Natural killer cell (primary cell): ENCODE measurements around the gene TUB. TPM values are rescaled to one million over a fixed set of nuclear protein-coding genes. Genes with fewer than 3 reads are reported as not detected.

Experiments
- ATAC-seq, 3 donors: fragments of 150-1000 bp in 2 of 3; fragments of 200-7000 bp in 1 of 3; cut with Tn5 transposase; 1 replicate in 1 of 3; 2 replicates in 2 of 3; pipeline ENCODE4 v1.10.0; 2021; ENCODE audit warnings: mild to moderate bottlenecking in 2 of 3, moderate library complexity in 2 of 3
- DNase-seq, 2 donors: peaks; one replicate each; pipeline versions ENCODE4 v3.0.0 to v3.0.0-alpha.2; 2013 to 2021; ENCODE audit warnings: mixed read lengths in 1 of 2
- H3K27ac ChIP-seq: one replicate; pipeline ENCODE4 v1.5.1; 2013; ENCODE audit warnings: mild to moderate bottlenecking, low read length
- H3K27me3 ChIP-seq: one replicate; pipeline ENCODE4 v1.6.1; 2013; ENCODE audit warnings: low read length; ENCODE audit not compliant: control insufficient read depth, insufficient read depth
- H3K36me3 ChIP-seq: one replicate; pipeline ENCODE4 v1.6.1; 2013; ENCODE audit warnings: low read length; ENCODE audit not compliant: control insufficient read depth, insufficient read depth
- H3K4me1 ChIP-seq: one replicate; pipeline ENCODE4 v1.6.1; 2013; ENCODE audit warnings: low read length; ENCODE audit not compliant: control insufficient read depth, insufficient read depth
- H3K4me3 ChIP-seq: one replicate; pipeline ENCODE4 v1.5.1; 2013; ENCODE audit warnings: low read length
- H3K9me3 ChIP-seq: one replicate; pipeline ENCODE4 v1.6.1; 2013; ENCODE audit warnings: low read length; ENCODE audit not compliant: control insufficient read depth, insufficient read depth
- H3K27ac Mint-ChIP-seq, 2 donors: one replicate each; pipeline ENCODE4 v1.8.0; 2022; ENCODE audit warnings: mild to moderate bottlenecking in 2 of 2, mixed read lengths in 2 of 2, moderate library complexity in 1 of 2
- H3K27me3 Mint-ChIP-seq, 2 donors: one replicate each; pipeline ENCODE4 v1.8.0; 2022; ENCODE audit warnings: low read depth in 2 of 2, mixed read lengths in 2 of 2
- H3K36me3 Mint-ChIP-seq: one replicate; pipeline ENCODE4 v1.8.0; 2022; ENCODE audit warnings: mixed read lengths
- H3K4me1 Mint-ChIP-seq, 2 donors: one replicate each; pipeline ENCODE4 v1.8.0; 2022; ENCODE audit warnings: mixed read lengths in 2 of 2
- H3K4me3 Mint-ChIP-seq: one replicate; pipeline ENCODE4 v1.8.0; 2022; ENCODE audit warnings: mild to moderate bottlenecking, moderate library complexity, mixed read lengths
- H3K9me3 Mint-ChIP-seq, 2 donors: one replicate each; pipeline ENCODE4 v1.8.0; 2022; ENCODE audit warnings: mixed read lengths in 2 of 2
- WGBS: methylation state at CpG from one replicate; pipeline ENCODE4 v1.1.7; 2013; ENCODE audit warnings: missing lambda C conversion rate; ENCODE audit not compliant: insufficient coverage; 5-methylcytosine and 5-hydroxymethylcytosine counted together
- intact Hi-C: fragments of 100-400 bp; cut with micrococcal nuclease; formaldehyde crosslinking; loops from one replicate; pipeline ENCODE4 v1.14.2; 2022
- total RNA-seq, 4 donors: library from RNA; stranded (reverse); fragments of 120-200 nt in 1 of 4; gene quantifications; one replicate each; pipeline versions ENCODE4 v1.2.3 to v1.2.4, GENCODE V29; 2013 to 2022
- TF ChIP-seq, protein P1 (sequence below): fragments of 200-600 bp; IDR thresholded peaks from one replicate; pipeline ENCODE4 v1.8.0; 2022; ENCODE audit warnings: antibody characterized with exemption

Gene TUB
- total RNA-seq, 3 donors from 2014 or later (not counting 1 experiment from before 2014, with no cell fraction given) = not detected

DNA sequence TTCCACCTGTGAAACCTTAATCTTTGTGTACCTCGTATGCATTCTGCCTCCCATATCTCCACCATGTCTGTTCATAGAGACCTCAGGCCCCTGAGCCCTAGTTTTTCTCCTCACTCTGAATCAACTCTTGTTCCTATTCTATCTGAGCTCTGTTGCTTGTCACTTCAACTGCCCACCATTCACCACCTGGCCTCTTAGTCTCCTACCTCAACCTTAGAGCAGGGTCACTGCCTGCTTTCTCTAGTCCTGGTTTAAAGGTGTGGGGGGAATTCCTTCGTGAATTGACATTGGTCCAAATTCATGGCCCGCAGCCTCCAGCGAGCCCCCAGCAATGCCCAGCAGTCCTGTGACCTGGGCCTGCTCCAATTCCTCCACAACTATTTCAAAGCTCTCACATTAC, 39.4 kb upstream of the TUB start:
- H3K4me3 ChIP-seq = no peak overlapping the region
- H3K4me1 Mint-ChIP-seq = no peaks in the 10 kb centered on the region
- H3K36me3 ChIP-seq = no peaks in the 10 kb centered on the region
- H3K27ac Mint-ChIP-seq = no peak overlapping the region
- no peaks in the 10 kb centered on the region for H3K9me3 ChIP-seq
- H3K36me3 Mint-ChIP-seq = no peaks in the 10 kb centered on the region
- whole genome bisulfite sequencing = 80% methylated on average over 4 of the region's 4 CpGs
- intact Hi-C loops = no loop called here
- H3K27ac ChIP-seq = no peak overlapping the region
- ATAC-seq (no peak), DNase-seq (no peak)
- no peaks in the 10 kb centered on the region for H3K4me1 ChIP-seq
- no peaks in the 10 kb centered on the region for H3K9me3 Mint-ChIP-seq
- H3K27me3 Mint-ChIP-seq = peaks cover 14 to 41% of the 10 kb centered on the region in 2 donors
- TF ChIP-seq, protein P1, sequence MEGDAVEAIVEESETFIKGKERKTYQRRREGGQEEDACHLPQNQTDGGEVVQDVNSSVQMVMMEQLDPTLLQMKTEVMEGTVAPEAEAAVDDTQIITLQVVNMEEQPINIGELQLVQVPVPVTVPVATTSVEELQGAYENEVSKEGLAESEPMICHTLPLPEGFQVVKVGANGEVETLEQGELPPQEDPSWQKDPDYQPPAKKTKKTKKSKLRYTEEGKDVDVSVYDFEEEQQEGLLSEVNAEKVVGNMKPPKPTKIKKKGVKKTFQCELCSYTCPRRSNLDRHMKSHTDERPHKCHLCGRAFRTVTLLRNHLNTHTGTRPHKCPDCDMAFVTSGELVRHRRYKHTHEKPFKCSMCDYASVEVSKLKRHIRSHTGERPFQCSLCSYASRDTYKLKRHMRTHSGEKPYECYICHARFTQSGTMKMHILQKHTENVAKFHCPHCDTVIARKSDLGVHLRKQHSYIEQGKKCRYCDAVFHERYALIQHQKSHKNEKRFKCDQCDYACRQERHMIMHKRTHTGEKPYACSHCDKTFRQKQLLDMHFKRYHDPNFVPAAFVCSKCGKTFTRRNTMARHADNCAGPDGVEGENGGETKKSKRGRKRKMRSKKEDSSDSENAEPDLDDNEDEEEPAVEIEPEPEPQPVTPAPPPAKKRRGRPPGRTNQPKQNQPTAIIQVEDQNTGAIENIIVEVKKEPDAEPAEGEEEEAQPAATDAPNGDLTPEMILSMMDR = no peak
- H3K4me3 Mint-ChIP-seq = no peak overlapping the region
- peaks cover 3% of the 10 kb centered on the region for H3K27me3 ChIP-seq

DNA sequence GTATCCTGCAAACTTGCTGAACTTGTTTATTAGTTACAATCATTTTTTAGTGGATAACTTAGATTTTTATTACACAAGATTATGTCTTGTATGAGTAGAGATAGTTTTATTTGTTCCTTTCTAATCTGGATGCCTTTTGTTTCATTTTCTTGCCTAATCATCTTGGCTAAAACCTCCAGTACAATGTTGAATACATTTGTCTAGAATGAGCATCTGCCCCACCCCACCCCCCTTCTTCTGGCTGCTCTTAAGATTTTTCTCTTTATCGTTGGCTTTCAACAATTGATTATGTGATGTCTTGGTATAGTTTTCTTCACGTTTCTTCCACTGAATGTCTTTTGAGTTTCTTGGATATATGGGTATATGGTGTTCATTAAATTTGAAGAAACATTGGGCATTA, 37.3 kb upstream of the TUB start:
- no peak for DNase-seq
- Mint-ChIP-seq H3K9me3 (no peaks in the 10 kb centered on the region), H3K27ac (no peak overlapping the region), H3K36me3 (no peaks in the 10 kb centered on the region), H3K4me1 (no peaks in the 10 kb centered on the region), H3K27me3 (peaks cover 17 to 41% of the 10 kb centered on the region in 2 donors), H3K4me3 (no peak overlapping the region)
- intact Hi-C loops = no loop called here
- WGBS = no CpG with 5 or more reads among the region's 2 CpGs
- no peaks in the 10 kb centered on the region for H3K4me1 ChIP-seq
- H3K27ac ChIP-seq = no peak overlapping the region
- ATAC-seq = no peak
- TF ChIP-seq, protein P1 = no peak
- no peaks in the 10 kb centered on the region for H3K36me3 ChIP-seq
- H3K4me3 ChIP-seq = no peak overlapping the region
- H3K9me3 ChIP-seq = no peaks in the 10 kb centered on the region
- H3K27me3 ChIP-seq = peaks cover 3% of the 10 kb centered on the region

DNA sequence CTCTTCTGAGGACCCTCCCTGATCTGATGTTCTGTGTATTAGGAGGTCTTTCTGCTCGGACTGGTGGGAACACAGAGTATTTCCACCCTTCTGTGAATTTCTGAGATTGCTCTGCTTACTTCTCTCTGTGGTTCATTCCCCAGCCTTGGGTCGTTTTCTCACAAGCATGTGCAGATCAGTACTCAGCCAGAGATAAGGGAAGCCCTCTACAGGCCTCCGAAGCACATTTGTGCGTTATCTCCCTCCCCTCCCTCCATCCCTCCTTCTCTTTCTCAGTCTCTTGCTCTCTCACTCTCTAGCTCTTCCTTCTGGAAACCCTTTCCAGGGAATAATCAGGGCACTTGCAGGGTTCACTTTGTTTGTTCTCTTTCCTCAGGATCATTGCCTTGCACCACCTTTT, 35.2 kb upstream of the TUB start:
- no peak overlapping the region for H3K27ac ChIP-seq
- Mint-ChIP-seq H3K27me3 (peaks cover 17 to 47% of the 10 kb centered on the region in 2 donors), H3K27ac (no peak overlapping the region), H3K9me3 (no peaks in the 10 kb centered on the region), H3K4me3 (no peak overlapping the region), H3K36me3 (no peaks in the 10 kb centered on the region), H3K4me1 (no peaks in the 10 kb centered on the region)
- TF ChIP-seq, protein P1 = no peak
- 65% methylated on average over 4 of the region's 4 CpGs for WGBS
- no peak for ATAC-seq
- no peak for DNase-seq
- intact Hi-C loops = no loop called here
- no peaks in the 10 kb centered on the region for H3K36me3 ChIP-seq
- H3K4me3 ChIP-seq = no peak overlapping the region
- no peaks in the 10 kb centered on the region for H3K4me1 ChIP-seq
- no peaks in the 10 kb centered on the region for H3K9me3 ChIP-seq
- peaks cover 3% of the 10 kb centered on the region for H3K27me3 ChIP-seq

DNA sequence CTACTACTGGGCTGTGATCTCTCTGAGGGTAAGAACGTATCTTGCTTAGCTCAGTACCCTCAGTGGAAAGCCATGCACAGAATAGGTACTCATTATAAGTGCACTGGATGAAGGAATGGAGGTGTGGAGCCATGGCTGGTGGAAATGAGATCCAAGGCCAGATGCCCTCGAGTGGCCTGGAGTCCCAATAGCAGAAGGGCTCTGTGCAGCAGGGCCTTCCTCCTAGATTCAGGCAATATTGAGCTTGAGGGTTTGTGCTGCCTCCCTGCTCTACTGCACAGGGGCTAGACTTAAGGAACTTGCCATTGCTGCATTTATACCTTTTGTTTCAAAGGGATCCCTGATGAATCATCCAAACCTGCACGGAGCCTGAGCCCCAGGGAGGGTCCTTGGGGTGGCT, 33.6 kb upstream of the TUB start:
- Mint-ChIP-seq H3K4me1 (no peaks in the 10 kb centered on the region), H3K36me3 (no peaks in the 10 kb centered on the region), H3K4me3 (no peak overlapping the region), H3K9me3 (no peaks in the 10 kb centered on the region), H3K27me3 (peaks cover 17 to 45% of the 10 kb centered on the region in 2 donors), H3K27ac (no peak overlapping the region)
- WGBS = 63% methylated on average over 3 of the region's 3 CpGs
- intact Hi-C loops = no loop called here
- Histone ChIP-seq H3K4me3 (no peak overlapping the region), H3K27ac (no peak overlapping the region), H3K9me3 (no peaks in the 10 kb centered on the region), H3K36me3 (no peaks in the 10 kb centered on the region), H3K27me3 (peaks cover 3% of the 10 kb centered on the region), H3K4me1 (no peaks in the 10 kb centered on the region)
- TF ChIP-seq, protein P1 = no peak
- no peak for ATAC-seq
- no peak for DNase-seq
